Hepatocyte (in vitro differentiated cells): ENCODE data around the gene GNAT1.

Experiments used
- CTCF ChIP-seq: fragments of 200-600 bp; sonication (generic); IDR thresholded peaks from 2 replicates; pipeline ENCODE4 v1.5.1; 2016; ENCODE audit warnings: antibody characterized with exemption, mild to moderate bottlenecking; ENCODE audit not compliant: poor library complexity
- EZH2 ChIP-seq: fragments of 200-600 bp; sonication (generic); IDR thresholded peaks from 2 replicates; pipeline ENCODE4 v1.6.1; 2016; ENCODE audit warnings: antibody characterized with exemption, mild to moderate bottlenecking, borderline replicate concordance
- EZH2phosphoT487 ChIP-seq: fragments of 200-600 bp; sonication (generic); IDR thresholded peaks from one replicate; pipeline ENCODE4 v1.6.1; 2018; ENCODE audit warnings: antibody characterized with exemption, mild to moderate bottlenecking, low read depth, moderate library complexity; ENCODE audit not compliant: unreplicated experiment, severe bottlenecking

DNA sequence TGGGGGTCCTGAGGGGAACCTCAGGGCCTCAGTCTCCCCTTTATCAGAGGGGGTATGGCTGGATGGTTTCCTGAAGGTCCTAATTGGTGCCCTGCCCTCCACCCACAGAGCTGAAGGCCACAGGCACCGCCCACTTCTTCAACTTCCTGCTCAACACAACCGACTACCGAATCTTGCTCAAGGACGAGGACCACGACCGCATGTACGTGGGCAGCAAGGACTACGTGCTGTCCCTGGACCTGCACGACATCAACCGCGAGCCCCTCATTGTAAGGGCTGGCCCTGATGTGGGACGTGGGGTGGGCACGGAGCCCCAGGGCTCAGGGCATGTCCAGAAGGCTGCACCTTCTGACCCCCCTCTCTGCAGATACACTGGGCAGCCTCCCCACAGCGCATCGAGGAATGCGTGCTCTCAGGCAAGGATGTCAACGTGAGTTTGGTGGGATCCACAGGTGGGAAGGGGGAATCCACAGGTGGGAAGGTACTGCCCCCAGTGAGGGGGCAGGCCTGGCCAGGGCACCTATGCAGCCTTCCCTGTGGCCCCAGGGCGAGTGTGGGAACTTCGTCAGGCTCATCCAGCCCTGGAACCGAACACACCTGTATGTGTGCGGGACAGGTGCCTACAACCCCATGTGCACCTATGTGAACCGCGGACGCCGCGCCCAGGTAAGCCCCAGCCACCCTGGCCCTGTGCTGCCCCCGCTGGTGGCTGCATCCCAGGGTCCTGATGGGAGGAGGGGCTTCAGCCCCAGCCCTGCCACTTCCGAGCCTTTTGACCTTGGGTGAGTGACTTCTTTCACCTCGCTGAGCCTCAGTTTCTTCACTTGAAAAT lies 17.5 kb upstream of the GNAT1 start:
- TF ChIP-seq CTCF = no peak
- no peak for TF ChIP-seq EZH2
- TF ChIP-seq EZH2phosphoT487 = no peak
